Neural cell (in vitro differentiated cells): ENCODE results near the gene ZBTB48.

Experiments
- EP300 ChIP-seq: fragments of 450-650 bp; conservative IDR thresholded peaks from 2 replicates; pipeline ENCODE4 v1.6.1; 2014; ENCODE audit warnings: antibody characterized with exemption, mild to moderate bottlenecking, moderate library complexity; ENCODE audit not compliant: poor library complexity, severe bottlenecking
- MXI1 ChIP-seq: fragments of 450-650 bp; conservative IDR thresholded peaks from 2 replicates; pipeline ENCODE4 v1.6.1; 2014; ENCODE audit warnings: antibody characterized with exemption, mild to moderate bottlenecking; ENCODE audit not compliant: poor library complexity, severe bottlenecking
- POLR2AphosphoS5 ChIP-seq: IDR thresholded peaks from 2 replicates; pipeline ENCODE4 v1.6.1; 2012
- TF ChIP-seq, protein P1 (sequence below): fragments of 450-650 bp; IDR thresholded peaks from 2 replicates; pipeline ENCODE4 v1.5.1; 2014; ENCODE audit warnings: antibody characterized with exemption, mild to moderate bottlenecking, moderate library complexity; ENCODE audit not compliant: poor library complexity, severe bottlenecking

GRCh38 chr1:6614929-6615785 lies 35.4 kb downstream of the ZBTB48 start:
- TF ChIP-seq, protein P1, sequence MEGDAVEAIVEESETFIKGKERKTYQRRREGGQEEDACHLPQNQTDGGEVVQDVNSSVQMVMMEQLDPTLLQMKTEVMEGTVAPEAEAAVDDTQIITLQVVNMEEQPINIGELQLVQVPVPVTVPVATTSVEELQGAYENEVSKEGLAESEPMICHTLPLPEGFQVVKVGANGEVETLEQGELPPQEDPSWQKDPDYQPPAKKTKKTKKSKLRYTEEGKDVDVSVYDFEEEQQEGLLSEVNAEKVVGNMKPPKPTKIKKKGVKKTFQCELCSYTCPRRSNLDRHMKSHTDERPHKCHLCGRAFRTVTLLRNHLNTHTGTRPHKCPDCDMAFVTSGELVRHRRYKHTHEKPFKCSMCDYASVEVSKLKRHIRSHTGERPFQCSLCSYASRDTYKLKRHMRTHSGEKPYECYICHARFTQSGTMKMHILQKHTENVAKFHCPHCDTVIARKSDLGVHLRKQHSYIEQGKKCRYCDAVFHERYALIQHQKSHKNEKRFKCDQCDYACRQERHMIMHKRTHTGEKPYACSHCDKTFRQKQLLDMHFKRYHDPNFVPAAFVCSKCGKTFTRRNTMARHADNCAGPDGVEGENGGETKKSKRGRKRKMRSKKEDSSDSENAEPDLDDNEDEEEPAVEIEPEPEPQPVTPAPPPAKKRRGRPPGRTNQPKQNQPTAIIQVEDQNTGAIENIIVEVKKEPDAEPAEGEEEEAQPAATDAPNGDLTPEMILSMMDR: no peak
- TF ChIP-seq MXI1: no peak
- TF ChIP-seq POLR2AphosphoS5: no peak
- TF ChIP-seq EP300: no peak
